Kidney epithelial cell (primary cell): ENCODE data around the gene NCAPD3. TPM values are rescaled to one million over a fixed set of nuclear protein-coding genes. Genes with fewer than 3 reads are reported as not detected.
A peak's percentile ranks its signal among the peaks of the same experiment; 100 is the strongest.

Experiments
- DNase-seq: peaks from one replicate; pipeline ENCODE4 v3.0.0-alpha.2; 2010; ENCODE audit warnings: low read depth
- H3K27me3 ChIP-seq: 2 replicates; pipeline ENCODE4 v1.6.0; 2011; ENCODE audit warnings: low read length; ENCODE audit not compliant: control insufficient read depth, insufficient read depth
- H3K36me3 ChIP-seq: 2 replicates; pipeline ENCODE4 v1.5.1; 2011; ENCODE audit warnings: low read length; ENCODE audit not compliant: control insufficient read depth, insufficient read depth
- H3K4me3 ChIP-seq: 2 replicates; pipeline ENCODE4 v1.5.1; 2011; ENCODE audit warnings: low read depth, mild to moderate bottlenecking, control low read depth, low read length
- total RNA-seq: library from RNA; depleted of rRNA; stranded (reverse); fragments of >200 nt; gene quantifications from 2 replicates; pipeline ENCODE4 v1.2.3, GENCODE V29; 2015
- TF ChIP-seq, protein P1 (sequence below): IDR thresholded peaks from 2 replicates; pipeline ENCODE4 v1.5.1; 2011; ENCODE audit warnings: mild to moderate bottlenecking, moderate library complexity, low read length, control low read depth, inconsistent platforms; ENCODE audit not compliant: insufficient read depth, poor library complexity, severe bottlenecking

Gene NCAPD3
- total RNA-seq, 1 donor from 2014 or later, result 9.7 TPM

DNA sequence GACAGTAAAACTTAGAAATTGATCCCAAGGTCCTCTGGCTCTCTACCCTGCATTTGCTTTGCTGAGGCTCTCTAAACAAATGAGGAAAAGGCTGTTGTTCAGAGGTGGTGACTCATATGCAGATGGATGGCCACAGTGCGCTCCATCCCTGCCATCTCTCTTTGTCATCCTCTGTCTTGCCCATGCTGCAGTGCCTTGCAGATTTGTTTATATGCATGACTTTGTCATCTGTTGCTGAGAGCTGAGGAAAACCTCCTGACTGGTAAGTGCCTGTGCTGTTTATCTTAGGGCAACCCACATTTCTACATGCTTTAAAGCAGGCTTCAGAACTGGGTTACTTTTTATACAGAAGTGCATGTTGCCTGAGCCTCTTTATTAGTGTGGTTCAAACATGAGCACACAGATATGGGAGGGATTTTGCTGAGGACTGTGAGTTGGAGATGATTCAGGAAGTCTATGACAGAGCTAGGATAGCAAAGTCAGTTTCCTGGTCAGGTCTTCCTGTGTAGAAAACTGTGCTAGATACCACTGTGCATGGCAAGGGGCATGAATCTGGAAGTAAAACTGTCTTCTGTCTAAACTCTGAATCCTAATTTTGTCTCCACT is 97.4 kb downstream of the NCAPD3 start:
- no peaks in the 10 kb centered on the region for H3K36me3 ChIP-seq
- peaks cover 6% of the 10 kb centered on the region for H3K27me3 ChIP-seq
- TF ChIP-seq, protein P1, sequence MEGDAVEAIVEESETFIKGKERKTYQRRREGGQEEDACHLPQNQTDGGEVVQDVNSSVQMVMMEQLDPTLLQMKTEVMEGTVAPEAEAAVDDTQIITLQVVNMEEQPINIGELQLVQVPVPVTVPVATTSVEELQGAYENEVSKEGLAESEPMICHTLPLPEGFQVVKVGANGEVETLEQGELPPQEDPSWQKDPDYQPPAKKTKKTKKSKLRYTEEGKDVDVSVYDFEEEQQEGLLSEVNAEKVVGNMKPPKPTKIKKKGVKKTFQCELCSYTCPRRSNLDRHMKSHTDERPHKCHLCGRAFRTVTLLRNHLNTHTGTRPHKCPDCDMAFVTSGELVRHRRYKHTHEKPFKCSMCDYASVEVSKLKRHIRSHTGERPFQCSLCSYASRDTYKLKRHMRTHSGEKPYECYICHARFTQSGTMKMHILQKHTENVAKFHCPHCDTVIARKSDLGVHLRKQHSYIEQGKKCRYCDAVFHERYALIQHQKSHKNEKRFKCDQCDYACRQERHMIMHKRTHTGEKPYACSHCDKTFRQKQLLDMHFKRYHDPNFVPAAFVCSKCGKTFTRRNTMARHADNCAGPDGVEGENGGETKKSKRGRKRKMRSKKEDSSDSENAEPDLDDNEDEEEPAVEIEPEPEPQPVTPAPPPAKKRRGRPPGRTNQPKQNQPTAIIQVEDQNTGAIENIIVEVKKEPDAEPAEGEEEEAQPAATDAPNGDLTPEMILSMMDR, result no peak
- H3K4me3 ChIP-seq, result no peak overlapping the region
- DNase-seq, result peak; percentile 42

DNA sequence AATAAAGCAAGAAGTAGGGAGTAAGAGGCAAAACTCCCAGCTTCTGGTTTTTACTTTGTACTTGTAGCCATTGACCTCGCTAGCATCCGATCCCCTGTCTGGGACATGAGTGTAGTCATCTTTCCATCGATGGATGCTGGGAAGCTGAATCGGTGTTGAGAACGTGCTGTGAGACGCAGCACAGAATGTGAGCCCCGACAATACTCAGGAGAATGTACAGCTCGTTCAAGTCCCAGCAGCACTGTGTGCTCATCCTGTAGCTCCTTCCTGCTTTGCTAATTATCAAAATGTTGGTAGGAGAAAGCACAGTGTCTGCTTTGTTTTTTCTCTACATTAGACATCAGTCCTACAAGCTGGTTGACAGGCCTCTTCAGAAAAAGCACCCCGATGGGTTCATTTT is 98.3 kb downstream of the NCAPD3 start:
- TF ChIP-seq, protein P1, result no peak
- H3K4me3 ChIP-seq, result no peak overlapping the region
- DNase-seq, result no peak

DNA sequence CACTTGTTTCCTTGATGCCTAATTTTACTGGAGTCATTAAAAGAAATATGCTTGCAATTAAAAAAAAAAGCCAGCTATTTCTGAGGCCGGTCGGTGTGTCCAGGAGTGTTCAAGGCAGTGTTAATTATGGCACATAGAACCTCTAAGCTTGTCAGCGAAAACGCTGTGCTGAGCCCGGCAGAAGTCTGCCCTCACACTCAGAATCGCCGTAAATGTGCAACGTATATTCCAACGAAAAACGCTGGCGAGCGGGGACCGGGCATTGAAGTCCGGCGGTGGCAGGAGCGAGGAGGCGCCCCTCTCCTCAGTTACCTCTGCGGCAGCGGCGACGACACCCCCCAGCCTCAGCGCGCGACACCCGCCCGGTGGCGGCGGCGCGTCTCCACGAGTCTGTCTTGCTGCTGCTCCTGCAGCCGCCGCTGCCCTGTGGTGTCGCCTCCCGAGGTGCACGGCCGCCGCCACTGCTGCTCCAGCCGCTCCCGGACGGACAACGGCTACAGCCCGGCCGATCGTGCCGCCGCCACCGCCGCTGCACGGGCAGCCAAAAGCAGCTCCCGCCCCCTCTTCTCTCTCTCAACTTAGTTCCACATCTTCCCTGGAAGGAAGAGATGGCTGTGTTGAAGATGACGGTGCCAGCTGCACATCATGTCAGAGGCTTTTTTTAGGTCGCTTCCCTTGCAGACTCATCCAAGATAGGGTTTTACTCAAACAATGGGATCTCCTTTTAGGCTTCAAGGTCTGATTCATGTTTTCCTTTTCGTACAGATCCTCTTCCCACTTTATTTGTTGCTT is 98.9 kb downstream of the NCAPD3 start:
- DNase-seq, result no peak
- peaks cover 6% of the 10 kb centered on the region for H3K27me3 ChIP-seq
- H3K4me3 ChIP-seq, result peak overlapping the region; percentile 26
- TF ChIP-seq, protein P1, result no peak
- no peaks in the 10 kb centered on the region for H3K36me3 ChIP-seq

More for the DNA sequence above, 98.3 kb downstream of the NCAPD3 start:
- Histone ChIP-seq H3K27me3 (peaks cover 6% of the 10 kb centered on the region), H3K36me3 (no peaks in the 10 kb centered on the region)

DNA sequence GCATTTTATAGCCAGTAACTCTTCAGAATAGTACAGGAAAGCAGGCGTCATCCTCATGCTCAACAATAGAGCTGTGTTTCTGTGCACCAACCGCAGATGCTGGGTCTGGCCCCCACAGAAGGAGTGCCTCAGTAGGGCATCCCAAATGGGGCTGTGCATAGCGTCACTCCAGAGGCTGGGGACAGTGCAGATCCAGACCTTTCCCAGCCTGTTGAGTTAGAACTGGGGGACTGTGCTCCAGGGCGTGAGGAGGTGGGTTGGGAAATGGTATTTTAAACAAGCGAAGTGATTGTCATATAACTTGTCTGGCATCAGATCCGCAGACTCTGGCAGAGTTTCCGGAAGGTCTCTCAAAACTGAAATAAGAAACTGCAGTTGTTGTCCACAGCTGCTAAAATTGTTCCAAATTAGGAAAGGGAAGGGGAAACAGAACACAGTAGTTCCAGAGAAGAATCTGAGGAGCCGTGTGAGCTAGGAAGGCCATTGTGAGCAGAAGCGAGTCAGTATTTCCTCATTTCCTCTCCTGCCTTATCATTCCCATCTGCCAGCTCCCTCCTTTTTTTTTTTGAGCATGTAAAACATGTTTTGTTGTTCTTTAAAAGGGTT is 102.7 kb downstream of the NCAPD3 start:
- TF ChIP-seq, protein P1, result no peak
- no peak for DNase-seq
- no peak overlapping the region for H3K4me3 ChIP-seq
- H3K36me3 ChIP-seq, result no peaks in the 10 kb centered on the region
- peaks cover 6% of the 10 kb centered on the region for H3K27me3 ChIP-seq

DNA sequence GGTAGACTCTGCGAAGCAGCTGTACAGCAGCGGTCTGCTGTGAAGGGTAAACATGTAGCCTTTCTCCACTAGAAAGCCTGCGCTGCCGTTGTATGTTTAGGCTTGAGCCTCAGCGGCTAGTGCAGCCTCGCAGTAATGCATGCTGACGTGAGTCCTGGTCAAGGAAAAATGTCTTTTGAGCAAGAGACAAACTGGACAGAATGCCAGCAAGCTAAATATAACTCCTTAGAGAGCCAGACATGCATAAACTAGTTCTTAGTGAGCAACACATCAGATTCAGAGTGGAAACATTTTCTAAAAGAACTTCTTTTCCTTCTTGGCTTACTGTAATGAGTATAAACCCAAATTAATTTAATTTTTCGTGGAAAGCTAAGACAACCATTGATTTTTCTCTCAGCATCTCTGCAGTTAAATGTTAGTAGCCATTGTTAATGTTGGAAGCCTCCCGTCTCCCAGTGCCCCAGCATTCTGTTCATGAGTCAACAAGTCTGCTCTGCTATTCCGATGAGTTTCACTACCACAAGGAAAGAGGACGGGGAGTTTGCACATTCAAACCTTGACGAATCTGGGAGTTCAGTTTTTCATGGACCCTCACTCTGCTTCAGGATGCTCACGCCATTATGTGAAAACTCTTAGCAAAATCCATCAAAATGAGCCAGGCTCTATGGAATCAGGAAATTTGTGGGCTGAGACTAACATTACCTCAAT is 103.5 kb downstream of the NCAPD3 start:
- peaks cover 6% of the 10 kb centered on the region for H3K27me3 ChIP-seq
- no peaks in the 10 kb centered on the region for H3K36me3 ChIP-seq
- TF ChIP-seq, protein P1, result no peak
- H3K4me3 ChIP-seq, result no peak overlapping the region
- no peak for DNase-seq
